ENCODE data around the gene FIG4. TPM values are rescaled to one million over a fixed set of nuclear protein-coding genes. Genes with fewer than 3 reads are reported as not detected.

The FIG4 gene
- total RNA-seq, 1 experiment from 2014 or later, result 7.3 TPM

DNA sequence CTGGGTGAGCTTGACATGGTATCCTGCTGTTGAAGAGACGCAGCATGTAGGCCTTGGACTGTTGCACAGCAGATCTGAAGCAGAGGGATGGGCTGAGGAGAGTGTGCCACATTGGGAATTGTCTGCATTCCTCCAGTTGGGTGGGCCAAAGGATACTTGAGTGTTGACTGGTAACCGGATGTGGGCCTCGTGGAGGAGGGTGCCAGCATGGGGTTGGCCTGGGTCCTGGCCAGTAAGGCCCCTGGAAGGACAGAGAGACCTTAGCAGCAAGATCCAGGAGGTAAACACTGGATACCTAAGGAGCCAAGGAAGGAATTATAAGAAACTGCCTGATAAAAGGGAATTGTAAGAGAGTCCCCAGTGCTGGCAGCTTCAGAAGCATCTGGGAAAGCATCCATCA, 76.9 kb downstream of the FIG4 start:
- CTCF ChIA-PET, result no interaction called here
- Mint-ChIP-seq H3K36me3 (ENCODE audit: insufficient read depth, unreplicated experiment) (no peaks in the 10 kb centered on the region), H3K27me3 (ENCODE audit: insufficient read depth, unreplicated experiment) (no peaks in the 10 kb centered on the region), H3K4me1 (ENCODE audit: low read depth, unreplicated experiment) (peaks cover 8% of the 10 kb centered on the region), H3K9me3 (ENCODE audit: unreplicated experiment) (peaks cover 10% of the 10 kb centered on the region), H3K4me3 (ENCODE audit: unreplicated experiment) (no peak overlapping the region), H3K27ac (ENCODE audit: unreplicated experiment) (no peak overlapping the region)
- TF ChIP-seq, protein P1, sequence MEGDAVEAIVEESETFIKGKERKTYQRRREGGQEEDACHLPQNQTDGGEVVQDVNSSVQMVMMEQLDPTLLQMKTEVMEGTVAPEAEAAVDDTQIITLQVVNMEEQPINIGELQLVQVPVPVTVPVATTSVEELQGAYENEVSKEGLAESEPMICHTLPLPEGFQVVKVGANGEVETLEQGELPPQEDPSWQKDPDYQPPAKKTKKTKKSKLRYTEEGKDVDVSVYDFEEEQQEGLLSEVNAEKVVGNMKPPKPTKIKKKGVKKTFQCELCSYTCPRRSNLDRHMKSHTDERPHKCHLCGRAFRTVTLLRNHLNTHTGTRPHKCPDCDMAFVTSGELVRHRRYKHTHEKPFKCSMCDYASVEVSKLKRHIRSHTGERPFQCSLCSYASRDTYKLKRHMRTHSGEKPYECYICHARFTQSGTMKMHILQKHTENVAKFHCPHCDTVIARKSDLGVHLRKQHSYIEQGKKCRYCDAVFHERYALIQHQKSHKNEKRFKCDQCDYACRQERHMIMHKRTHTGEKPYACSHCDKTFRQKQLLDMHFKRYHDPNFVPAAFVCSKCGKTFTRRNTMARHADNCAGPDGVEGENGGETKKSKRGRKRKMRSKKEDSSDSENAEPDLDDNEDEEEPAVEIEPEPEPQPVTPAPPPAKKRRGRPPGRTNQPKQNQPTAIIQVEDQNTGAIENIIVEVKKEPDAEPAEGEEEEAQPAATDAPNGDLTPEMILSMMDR (IDR thresholded peaks at IDR 0.05; ENCODE audit: insufficient read depth in 1 of 2, low read depth in 1 of 2, low read length in 1 of 2, severe bottlenecking in 1 of 2, unreplicated experiment in 1 of 2), result no peak
- no peaks in the 10 kb centered on the region for H3K36me3 ChIP-seq (ENCODE audit: control insufficient read depth, insufficient read depth, low read length)
- DNase-seq, result no peak
- H3K4me1 ChIP-seq, result 0 out of 2 replicates have a peak, but pooled peaks cover under 1% of the 10 kb centered on the region
- POLR2A ChIA-PET, result no interaction called here
- no TSS peak for BruUV-seq (replicated peaks)
- intact Hi-C loops (cut with micrococcal nuclease; ENCODE audit: unreplicated experiment), result no loop called here
- no peak overlapping the region for H3K4me3 ChIP-seq (ENCODE audit: low read depth, low read length)
- no peaks in the 10 kb centered on the region for H3K9me3 ChIP-seq
- H3K27me3 ChIP-seq (replicated peaks; ENCODE audit: control insufficient read depth, insufficient read depth, low read length), result no peaks in the 10 kb centered on the region

- Histone ChIP-seq H3K36me3 (ENCODE audit: control insufficient read depth, insufficient read depth, low read length) (no peaks in the 10 kb centered on the region), H3K4me3 (ENCODE audit: low read depth, low read length) (no peak overlapping the region), H3K27me3 (replicated peaks; ENCODE audit: control insufficient read depth, insufficient read depth, low read length) (no peaks in the 10 kb centered on the region), H3K4me1 (0 out of 2 replicates have a peak, but pooled peaks cover 5% of the 10 kb centered on the region), H3K9me3 (no peaks in the 10 kb centered on the region)
- no peak overlapping the region for H3K27ac Mint-ChIP-seq (ENCODE audit: unreplicated experiment)
- POLR2A ChIA-PET, result no interaction called here
- peaks cover 10% of the 10 kb centered on the region for H3K9me3 Mint-ChIP-seq (ENCODE audit: unreplicated experiment)
- CTCF ChIA-PET, result interaction anchor here (0.5 kb wide), 1 partner anchor 71 kb away, joined by 5 read pairs; no protein-coding TSS in a partner anchor
- no peak for DNase-seq
- no peaks in the 10 kb centered on the region for H3K36me3 Mint-ChIP-seq (ENCODE audit: insufficient read depth, unreplicated experiment)
- intact Hi-C loops (cut with micrococcal nuclease; ENCODE audit: unreplicated experiment), result no loop called here
- peaks cover 13% of the 10 kb centered on the region for H3K4me1 Mint-ChIP-seq (ENCODE audit: low read depth, unreplicated experiment)
- no peaks in the 10 kb centered on the region for H3K27me3 Mint-ChIP-seq (ENCODE audit: insufficient read depth, unreplicated experiment)
- TF ChIP-seq, protein P1 (IDR thresholded peaks at IDR 0.05; ENCODE audit: insufficient read depth in 1 of 2, low read depth in 1 of 2, low read length in 1 of 2, severe bottlenecking in 1 of 2, unreplicated experiment in 1 of 2), result no peak
- H3K4me3 Mint-ChIP-seq (ENCODE audit: unreplicated experiment), result no peak overlapping the region
- BruUV-seq (replicated peaks), result no TSS peak
These were observed 77.4 kb downstream of the FIG4 start for GRCh38 chr6:109768485-109768884.

DNA sequence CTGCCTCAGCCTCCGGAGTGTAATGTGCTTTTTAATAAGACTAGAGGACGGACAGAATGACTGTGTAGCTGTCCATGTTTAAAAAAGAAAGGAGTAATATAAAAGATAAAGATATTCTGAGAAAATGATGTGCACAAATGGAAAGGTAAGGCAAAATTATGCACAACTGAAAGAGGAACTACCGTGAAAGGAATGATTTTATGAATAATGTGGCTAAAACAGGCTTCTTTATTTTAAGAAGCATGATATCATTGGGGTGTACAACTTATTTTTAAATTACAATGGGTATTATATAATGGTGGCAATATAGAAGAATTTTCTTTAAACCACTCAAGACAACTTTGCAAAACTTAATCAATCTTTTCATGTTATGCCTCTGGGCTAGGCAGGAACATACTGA, 78.1 kb downstream of the FIG4 start:
- peaks cover 10% of the 10 kb centered on the region for H3K9me3 Mint-ChIP-seq (ENCODE audit: unreplicated experiment)
- CTCF ChIA-PET, result no interaction called here
- no peaks in the 10 kb centered on the region for H3K27me3 ChIP-seq (replicated peaks; ENCODE audit: control insufficient read depth, insufficient read depth, low read length)
- 0 out of 2 replicates have a peak, but pooled peaks cover 5% of the 10 kb centered on the region for H3K4me1 ChIP-seq
- H3K9me3 ChIP-seq, result no peaks in the 10 kb centered on the region
- POLR2A ChIA-PET, result no interaction called here
- intact Hi-C loops (cut with micrococcal nuclease; ENCODE audit: unreplicated experiment), result no loop called here
- no peak for DNase-seq
- peaks cover 15% of the 10 kb centered on the region for H3K4me1 Mint-ChIP-seq (ENCODE audit: low read depth, unreplicated experiment)
- H3K4me3 ChIP-seq (ENCODE audit: low read depth, low read length), result no peak overlapping the region
- H3K36me3 Mint-ChIP-seq (ENCODE audit: insufficient read depth, unreplicated experiment), result no peaks in the 10 kb centered on the region
- no TSS peak for BruUV-seq (replicated peaks)
- no peak overlapping the region for H3K27ac Mint-ChIP-seq (ENCODE audit: unreplicated experiment)
- no peak overlapping the region for H3K4me3 Mint-ChIP-seq (ENCODE audit: unreplicated experiment)
- H3K36me3 ChIP-seq (ENCODE audit: control insufficient read depth, insufficient read depth, low read length), result no peaks in the 10 kb centered on the region
- TF ChIP-seq, protein P1 (IDR thresholded peaks at IDR 0.05; ENCODE audit: insufficient read depth in 1 of 2, low read depth in 1 of 2, low read length in 1 of 2, severe bottlenecking in 1 of 2, unreplicated experiment in 1 of 2), result no peak
- no peaks in the 10 kb centered on the region for H3K27me3 Mint-ChIP-seq (ENCODE audit: insufficient read depth, unreplicated experiment)

All from Caco-2 (cell line).